ENCODE measurements around the gene SPACA1.
"Not testable (repeated sequence)": the region's sequence is repeated elsewhere in the genome, so short reads cannot be mapped to it uniquely, and the experiment has no call there.

The SPACA1 gene, protein sequence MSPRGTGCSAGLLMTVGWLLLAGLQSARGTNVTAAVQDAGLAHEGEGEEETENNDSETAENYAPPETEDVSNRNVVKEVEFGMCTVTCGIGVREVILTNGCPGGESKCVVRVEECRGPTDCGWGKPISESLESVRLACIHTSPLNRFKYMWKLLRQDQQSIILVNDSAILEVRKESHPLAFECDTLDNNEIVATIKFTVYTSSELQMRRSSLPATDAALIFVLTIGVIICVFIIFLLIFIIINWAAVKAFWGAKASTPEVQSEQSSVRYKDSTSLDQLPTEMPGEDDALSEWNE

DNA sequence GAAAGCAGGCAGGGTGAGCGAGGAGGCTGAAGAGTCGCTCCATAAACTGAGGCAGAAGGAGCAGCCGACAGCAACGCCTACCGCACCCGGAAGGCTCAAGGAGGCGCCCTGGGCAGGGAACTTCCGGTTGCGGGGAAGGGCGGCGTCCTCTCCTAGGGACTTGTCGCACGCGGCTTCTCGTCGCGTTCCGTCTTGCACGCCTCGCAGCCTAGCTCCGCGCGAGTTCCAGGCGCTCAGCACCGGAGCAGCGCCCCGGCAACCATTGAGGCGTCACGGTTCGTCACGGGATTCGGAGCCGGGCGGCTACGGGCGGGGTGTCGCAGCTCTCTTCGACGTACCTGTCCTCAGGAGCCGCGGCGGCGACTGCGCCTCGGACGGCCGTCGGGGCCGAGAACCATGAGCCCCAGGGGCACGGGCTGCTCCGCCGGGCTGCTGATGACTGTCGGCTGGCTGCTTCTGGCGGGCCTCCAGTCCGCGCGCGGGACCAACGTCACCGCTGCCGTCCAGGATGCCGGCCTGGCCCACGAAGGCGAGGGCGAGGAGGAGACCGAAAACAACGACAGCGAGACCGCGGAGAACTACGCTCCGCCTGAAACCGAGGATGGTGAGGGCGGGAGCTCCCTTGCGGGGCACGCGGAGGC lies at the start of gene SPACA1:
Gene SPACA1 (plus strand): TSS at position 332 of the 641 bp plus-strand sequence. CDS start 65 bp downstream, at position 397.
- no peak for DNase-seq (ENCODE audit: low read depth, low spot score)

DNA sequence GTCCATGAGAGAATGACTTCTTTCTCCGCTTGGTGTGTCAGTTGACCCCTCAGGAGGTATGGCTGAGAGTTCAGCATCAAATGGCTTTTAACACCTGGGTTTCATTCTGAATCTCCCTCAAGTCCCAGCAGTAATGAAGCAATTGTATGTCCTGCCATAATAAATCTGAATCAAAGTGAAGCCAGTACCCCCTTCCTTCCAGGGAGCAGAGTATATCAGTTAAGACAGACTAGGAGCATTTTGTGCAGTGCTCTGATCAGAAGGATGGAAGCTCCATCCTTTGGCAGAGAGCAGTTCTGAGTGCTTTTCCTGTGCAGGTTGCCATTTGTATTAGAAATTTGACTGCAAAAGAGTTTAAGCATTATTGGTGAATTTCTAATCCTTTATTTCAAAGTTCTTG lies 46.9 kb upstream of the SPACA1 start:
- DNase-seq (ENCODE audit: low read depth, low spot score): no peak

DNA sequence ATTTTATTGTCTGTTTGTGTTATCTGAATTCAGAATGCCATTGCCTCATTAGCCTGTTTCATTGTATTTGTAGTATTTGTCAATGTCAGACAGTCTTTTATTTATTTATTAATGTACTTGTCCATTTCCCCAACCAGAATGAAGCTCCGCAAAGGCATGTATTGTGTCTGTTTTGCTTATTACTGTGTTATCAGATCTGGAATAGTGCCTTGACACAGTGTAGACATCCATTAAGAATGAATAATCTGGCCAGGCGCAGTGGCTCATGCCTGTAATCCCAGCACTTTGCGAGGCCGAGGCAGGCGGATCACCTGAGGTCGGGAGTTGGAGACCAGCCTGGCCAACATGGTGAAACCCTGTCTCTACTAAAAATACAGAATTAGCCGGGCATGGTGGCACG lies 46.4 kb upstream of the SPACA1 start:
- DNase-seq (ENCODE audit: low read depth, low spot score): not testable (repeated sequence)

DNA sequence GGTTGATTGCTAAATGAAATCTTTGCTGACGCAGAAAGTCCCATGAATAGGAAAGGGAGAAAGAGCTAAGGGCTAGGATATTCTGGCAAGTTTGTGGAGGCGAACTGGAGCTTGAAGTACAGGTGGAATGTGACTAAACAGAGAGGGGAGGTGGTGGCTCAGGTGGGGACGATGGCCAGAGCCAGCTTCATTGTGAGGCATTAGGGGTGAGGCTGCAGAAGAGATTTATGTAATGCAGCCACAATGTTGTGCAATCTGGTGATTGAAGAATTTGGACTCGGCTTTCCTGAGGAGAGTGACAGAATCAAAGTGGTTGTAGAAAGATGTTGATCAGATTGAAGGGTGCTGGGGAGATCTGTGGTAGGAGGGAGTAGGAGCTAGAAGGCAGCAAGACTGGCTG lies 42.9 kb upstream of the SPACA1 start:
- DNase-seq (ENCODE audit: low read depth, low spot score): no peak

DNA sequence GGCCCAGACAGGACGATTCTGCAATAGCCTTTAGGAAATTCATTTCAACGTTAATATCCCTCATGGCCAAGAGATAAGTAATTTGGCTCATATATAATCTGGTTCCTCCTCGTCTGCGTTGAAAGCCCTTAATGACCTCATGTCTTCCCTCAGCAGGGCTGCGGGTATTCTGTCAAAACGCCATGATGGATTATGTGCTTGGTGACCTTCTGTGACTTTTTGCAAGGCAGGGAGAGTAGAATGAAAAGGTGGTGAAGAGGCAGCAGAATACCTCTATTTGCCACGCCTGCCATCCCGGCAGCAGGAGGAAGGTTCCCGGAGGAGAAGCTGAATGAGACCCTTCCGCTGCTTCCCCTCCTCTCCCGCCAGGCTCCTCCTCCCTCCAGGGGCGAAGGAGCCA lies 41.1 kb upstream of the SPACA1 start:
- DNase-seq (ENCODE audit: low read depth, low spot score): peak; percentile 67

DNA sequence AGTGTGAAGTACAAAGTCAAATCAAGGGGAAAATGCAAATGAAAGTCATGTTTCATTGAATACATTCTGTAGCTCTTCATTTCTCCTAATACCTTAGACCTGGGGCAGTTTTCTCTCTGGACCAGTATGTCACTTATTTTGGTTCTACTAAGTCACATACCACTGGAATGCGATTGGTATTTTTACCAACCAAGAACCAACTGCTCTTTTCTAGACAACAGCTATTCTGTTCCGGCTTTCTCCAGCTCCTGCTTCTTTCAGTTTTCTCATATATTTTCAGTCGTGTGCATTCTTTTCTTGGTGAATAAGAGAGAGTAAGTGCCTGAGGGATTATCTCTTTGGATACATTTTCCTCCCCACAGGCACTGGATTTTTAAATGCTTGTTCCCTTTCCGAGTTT lies 39.2 kb upstream of the SPACA1 start:
- DNase-seq (ENCODE audit: low read depth, low spot score): no peak

DNA sequence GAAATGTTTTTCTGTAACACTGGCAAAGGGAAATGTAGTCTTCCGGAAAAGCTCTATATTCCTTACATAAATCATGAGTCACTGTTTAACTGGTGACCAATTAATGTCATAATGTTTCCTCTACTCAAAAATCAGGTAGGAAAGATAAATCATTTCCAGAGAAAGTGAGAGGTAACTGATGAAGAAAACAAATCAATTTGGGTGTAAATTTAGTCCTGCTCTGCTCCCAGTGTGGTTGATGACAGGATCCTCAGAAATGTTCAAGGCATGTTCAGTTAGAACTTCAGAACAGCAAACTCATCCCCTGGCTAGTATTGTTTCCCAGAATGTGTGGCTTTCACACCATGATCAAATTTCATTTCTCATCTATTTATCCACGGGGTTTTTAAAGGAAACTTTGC lies 38.8 kb upstream of the SPACA1 start:
- DNase-seq (ENCODE audit: low read depth, low spot score): no peak

DNA sequence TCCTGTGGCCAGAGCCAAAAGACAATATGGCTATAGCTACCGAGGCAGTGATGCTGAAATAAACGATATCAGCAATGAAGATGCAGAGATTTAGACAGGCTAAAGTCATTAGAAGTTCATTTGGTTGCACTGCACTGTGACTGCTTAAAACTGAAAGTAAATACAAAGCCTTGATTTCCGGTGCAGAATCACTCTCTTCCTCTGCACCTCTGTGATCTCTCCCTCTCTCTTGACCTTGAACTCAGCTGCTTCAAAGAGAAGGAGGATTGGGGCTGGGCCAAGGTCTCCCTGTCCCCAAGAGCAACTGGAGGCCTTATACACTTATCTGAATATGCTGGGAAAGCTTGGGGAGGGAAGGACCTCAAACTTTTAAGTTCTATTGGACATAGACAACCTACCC lies 34.6 kb upstream of the SPACA1 start:
- no peak for DNase-seq (ENCODE audit: low read depth, low spot score)

DNA sequence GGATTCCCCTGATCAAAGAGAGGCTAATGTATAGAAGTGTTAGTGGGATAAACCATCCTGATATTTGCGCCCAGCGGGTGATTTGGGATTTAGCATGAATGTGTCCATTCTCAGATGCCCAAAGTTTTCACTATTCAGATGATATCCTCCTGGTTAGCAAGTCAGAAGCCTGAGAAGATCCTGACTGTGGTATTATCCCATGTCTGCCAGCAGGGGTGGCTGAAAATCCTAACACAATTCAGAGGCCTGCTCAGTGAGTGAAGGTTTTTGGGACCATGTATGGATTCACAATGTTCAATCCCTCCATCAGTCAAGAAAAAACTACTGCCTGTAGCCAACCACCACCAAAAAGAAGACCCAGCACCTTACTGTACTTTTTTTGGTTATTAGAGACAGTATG lies 34.1 kb upstream of the SPACA1 start:
- no peak for DNase-seq (ENCODE audit: low read depth, low spot score)

DNA sequence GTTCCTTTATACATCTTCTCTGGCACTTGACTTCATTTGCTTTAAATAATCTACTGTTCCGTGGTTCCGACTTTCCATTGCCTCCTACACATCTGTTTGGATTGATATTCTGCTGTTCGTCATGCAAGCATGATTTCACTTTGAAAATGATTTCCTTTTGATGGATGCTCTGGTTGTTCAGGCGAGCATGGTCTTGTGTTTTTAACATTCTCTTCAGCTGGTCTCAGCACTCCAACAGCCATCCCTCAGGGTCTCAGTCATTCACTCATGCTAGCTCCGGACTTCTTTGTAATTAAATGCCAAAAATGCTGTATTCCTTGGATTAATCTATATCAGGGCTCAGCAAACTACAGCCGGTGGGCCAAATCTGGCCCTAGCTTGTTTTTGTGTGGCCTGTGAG lies 27.2 kb upstream of the SPACA1 start:
- DNase-seq (ENCODE audit: low read depth, low spot score): no peak

DNA sequence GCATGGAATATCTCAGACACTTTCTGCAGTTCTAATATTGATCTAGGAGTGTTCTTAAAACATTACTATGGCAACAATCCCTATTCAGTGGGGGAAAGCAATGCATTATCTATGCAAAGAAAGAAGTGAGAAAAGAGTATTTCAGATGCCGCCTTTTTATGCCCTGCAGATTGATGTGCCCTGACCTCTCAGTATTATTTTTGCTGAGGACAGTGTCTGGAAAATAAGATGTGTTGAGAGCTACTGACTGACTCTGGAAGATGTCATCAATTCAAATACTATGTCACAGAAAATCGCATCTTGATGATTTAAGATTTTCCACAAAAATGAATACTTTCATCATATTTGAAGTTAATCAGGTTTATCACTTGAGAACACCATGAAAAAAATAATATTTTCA lies 22.9 kb upstream of the SPACA1 start:
- DNase-seq (ENCODE audit: low read depth, low spot score): no peak

DNA sequence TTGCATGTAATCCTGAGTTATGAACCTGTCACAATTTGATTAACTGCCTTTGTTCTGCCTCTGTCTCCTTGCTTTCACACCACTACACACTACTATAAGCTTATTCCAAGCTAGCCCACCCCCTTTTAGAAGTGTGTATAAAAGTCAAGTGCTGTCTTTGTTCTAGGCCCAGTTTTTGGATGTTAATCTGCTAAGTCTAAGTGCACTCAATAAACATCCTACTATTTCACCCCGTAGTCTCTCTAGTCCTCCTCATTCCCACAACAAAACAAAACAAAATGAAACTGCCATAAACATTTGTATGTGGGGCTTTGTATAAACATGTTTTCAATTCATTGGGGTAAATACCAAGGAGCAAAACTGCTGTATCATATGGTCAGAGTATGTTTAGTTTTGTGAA lies 16.1 kb upstream of the SPACA1 start:
- no peak for DNase-seq (ENCODE audit: low read depth, low spot score)

DNA sequence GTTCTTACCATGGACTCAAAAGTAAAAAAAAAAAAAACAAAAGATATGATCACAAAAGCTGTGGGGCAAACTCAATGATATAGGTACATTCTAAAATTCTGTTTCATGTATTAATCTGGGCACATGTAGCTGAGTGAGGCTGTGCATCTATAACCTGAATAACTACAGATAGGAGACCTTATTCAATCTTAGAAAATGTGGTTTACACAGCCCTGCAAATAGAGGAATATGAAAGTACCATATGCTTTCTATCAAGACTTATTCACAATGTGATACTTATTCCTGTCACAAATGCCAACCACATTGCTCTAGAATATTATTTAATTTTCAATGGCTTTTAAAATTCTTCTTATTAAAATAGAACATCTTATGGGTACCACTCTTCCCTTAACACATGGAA lies 3.1 kb upstream of the SPACA1 start:
- DNase-seq (ENCODE audit: low read depth, low spot score): no peak

DNA sequence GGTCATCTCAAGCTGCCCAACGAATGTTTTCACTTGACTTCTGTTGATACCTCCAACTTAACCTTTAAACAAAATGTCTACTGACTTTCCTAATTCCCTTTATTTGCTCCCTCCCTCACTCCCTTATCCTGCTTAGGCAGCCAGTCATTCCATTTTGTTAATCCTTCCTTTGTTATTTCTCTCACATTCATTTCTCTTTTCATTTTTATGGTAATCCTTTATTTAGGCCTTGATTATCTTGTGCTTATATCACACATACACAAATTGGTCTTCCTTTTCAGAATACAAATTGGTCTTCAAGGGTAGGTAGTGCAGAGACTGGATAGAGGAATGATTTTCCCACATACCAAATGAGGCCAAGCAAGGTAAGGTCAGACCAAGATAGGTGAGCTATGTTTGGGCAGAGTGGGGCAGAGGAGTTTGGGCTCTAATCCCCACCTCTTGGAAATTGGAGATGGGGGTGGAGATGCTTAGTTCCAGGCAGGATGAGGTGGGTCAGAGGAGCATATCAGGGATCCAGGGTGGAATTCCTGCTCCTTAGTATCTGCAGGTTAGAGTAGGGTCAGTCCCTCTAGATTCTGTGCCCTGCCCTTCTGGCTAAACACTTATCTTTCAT lies 2.0 kb upstream of the SPACA1 start:
- no peak for DNase-seq (ENCODE audit: low read depth, low spot score)

DNA sequence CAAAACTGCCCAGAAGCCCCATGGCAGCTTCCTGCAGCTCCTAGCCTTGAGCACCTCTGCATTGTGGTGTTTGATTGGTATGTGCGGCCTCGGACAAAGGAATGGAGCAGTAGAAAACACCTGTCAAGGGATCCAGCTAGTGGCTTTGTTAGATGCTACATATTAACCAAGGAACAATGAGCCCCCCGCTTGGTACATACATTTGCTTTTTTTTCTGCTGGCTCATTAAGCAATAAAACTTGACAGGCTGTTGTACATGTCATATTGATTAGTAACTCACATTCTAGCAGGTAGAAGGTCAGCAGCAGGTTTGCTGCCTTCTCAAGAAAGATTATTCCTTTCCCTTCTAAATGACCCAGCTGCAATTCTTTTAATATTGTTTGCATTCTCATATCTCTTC lies 937 bp downstream of the SPACA1 start:
- no peak for DNase-seq (ENCODE audit: low read depth, low spot score)

DNA sequence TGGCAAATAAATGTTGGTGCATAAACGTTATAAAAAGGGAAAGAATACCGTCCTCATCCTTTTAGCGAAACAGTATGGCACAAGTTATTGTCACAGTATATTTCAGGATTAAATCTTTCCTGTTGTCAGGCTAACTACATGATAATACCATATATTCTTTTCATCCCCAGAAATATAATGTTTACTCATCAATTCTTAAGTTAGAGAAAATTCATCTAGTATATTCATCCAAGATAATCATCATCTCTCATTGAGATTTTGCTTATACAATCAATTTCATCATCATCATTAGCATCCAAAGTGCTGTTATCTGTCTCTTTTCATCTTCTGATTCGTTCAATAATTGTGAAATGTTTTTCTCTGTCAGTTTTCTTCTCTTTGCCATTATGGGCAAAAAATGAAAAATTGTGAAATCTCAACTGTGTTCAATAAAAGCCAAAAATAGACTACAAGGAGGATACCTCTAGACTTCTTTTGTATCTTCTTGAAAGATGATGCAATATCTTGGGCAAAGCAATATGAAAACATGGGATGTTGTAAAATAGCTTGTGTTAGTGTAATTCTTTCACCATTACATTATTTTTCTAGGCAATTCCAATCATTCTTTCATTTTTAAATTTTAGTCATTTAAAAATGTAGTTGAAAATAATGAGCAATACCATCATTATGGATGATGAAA lies 2.6 kb downstream of the SPACA1 start:
- DNase-seq (ENCODE audit: low read depth, low spot score): no peak

DNA sequence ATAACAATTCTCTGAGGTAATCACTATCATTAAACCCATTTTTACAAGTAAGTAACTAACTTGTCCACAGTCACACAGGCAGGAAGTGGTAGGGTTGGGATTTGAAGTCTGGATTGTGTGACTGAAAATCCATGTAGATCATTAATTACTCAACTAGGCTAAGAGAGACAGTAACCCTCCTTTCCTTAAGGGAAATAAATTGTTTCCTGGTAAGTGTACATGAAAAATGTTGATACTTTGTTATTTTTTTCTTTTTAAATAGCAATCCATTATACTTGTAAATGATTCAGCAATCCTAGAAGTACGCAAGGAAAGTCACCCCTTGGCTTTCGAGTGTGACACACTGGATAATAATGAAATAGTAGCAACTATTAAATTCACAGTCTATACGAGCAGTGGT lies 11.6 kb downstream of the SPACA1 start:
- DNase-seq (ENCODE audit: low read depth, low spot score): no peak

DNA sequence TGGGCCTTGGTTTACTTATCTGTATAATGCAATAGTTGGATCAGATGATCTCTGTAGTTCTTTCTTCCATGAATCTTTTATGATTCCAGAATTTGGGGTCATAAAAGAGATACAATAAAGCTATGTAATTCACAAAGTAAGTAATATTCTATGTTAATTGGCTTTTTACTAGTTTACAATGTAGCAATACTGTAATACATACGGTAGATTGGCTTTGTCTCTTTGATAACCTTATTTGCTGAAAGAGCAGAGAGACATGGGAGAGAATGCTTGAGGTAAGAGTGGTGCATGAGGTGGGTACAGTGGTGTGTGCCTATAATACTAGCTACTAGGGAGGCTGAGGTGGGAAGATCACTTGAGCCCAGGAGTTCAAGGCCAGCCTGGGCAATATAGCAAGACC lies 14.7 kb downstream of the SPACA1 start:
- no peak for DNase-seq (ENCODE audit: low read depth, low spot score)

DNA sequence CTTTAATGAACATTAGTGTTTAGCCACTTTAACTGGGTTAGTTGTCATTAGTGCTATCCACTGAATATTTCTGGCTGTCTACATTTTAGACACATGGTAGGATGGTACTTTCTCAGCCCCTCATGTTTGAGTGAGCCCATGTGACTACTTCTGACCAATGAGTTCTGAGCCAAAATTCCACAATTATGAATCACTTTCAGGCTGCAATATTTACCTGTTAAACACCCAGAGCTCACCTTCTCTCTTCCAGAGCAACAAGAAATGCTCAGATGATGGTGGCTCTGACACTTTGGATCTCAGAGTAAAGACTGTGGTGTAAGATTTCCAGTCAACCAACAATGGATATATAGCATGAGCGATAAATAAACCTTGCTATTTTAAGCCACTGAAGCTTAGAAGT lies 24.8 kb downstream of the SPACA1 start:
- DNase-seq (ENCODE audit: low read depth, low spot score): no peak

DNA sequence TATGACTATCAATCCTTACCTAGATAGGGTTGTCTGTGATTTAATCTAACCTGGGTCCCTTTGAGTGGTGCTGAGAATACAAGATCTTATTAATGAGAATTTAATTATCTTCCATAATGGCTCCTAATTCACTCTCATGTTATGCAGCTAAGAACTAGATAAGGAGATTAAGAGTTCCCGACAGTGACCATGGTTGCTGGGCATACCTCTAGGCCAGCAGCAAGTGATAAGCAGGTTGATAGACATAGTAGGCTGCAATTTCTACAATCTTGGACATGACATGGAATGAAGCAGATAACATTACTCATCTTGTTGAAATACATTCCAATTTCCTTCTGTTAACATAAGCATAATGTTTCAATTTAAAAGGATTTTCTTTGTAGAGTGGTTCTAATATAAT lies 27.1 kb downstream of the SPACA1 start:
- no peak for DNase-seq (ENCODE audit: low read depth, low spot score)

DNA sequence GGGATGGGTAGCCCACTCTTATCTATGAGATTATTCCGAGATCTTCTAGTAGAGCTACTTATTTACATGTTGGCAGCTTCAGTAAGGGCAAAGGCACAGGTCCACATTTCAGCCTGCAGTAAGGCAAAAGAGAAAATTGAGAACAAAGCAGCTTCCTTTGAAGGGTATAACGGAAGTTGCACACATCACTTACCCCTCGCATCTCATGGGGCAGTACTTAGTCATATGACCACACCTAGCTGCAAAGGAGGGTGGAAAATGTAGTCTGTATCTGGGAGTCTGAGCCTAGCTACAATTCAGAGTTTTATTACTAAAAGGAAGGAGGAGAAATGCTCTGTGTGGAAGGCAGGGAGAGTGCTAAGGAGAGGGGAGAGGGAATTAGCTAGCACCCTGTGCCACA lies 29.7 kb downstream of the SPACA1 start:
- no peak for DNase-seq (ENCODE audit: low read depth, low spot score)

DNA sequence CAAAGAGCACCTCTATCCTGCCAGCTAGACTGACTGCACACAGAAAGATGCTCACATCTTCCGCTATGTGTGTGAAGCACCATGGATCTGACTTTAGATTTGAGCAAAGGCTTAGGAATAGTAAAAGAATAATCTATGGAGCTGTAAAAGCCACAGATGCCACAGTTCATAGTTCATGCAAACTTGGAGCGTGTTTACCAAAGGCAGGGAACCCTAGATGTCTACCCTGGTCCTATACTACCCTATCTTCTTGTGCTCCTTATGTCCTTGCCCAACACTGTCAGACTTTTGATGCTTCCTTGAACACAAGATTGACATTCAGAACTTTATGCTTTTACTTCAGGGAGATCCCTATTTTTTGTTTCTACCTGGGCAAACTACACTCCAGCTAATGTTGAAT lies 39.2 kb downstream of the SPACA1 start:
- no peak for DNase-seq (ENCODE audit: low read depth, low spot score)

DNA sequence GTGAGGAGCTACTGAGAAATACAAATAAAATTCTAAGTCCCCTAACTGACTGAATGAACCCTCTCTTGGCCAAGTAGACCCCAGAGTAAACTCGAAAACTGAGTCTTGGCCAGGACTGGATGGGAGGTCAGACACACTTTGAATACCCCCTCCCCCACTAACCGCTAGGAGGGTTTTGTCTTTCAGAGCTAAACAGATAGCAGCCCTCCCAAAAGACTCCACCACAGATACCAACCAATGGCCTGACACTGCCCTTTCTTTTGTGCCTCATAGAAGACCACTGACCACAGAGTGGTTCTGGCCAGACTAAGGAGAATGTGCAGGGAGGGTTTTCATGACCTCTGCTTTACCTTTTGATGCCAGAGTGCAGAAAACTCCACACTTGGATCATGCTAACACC lies 42.1 kb downstream of the SPACA1 start:
- DNase-seq (ENCODE audit: low read depth, low spot score): peak; percentile 37
